ENCODE results near the gene CTTNBP2NL. TPM values are rescaled to one million over a fixed set of nuclear protein-coding genes. Genes with fewer than 3 reads are reported as not detected.

Gene CTTNBP2NL
- 5.0 and 8.3 TPM in 2 replicates for total RNA-seq (2014; rRNA removed; shearing (Covaris generic))

- peak; percentile 90 for DNase-seq (ENCODE audit: low spot score)
These were observed at the start of gene CTTNBP2NL for GRCh38 chr1:112395821-112396652. TSS of gene CTTNBP2NL (plus strand) at chr1:112396214. CDS start at chr1:112416166, 19,952 bp downstream.

- DNase-seq (ENCODE audit: low spot score): no peak
These were observed 49.1 kb upstream of the CTTNBP2NL start for GRCh38 chr1:112346801-112347350.

GRCh38 chr1:112356765-112357164 lies 39.2 kb upstream of the CTTNBP2NL start:
- no peak for DNase-seq (ENCODE audit: low spot score)

GRCh38 chr1:112357467-112357866 lies 38.5 kb upstream of the CTTNBP2NL start:
- no peak for DNase-seq (ENCODE audit: low spot score)

- no peak for DNase-seq (ENCODE audit: low spot score)
These were observed 37.8 kb upstream of the CTTNBP2NL start for GRCh38 chr1:112358061-112358770.

- peak; percentile 35 for DNase-seq (ENCODE audit: low spot score)
These were observed 37.1 kb upstream of the CTTNBP2NL start for GRCh38 chr1:112358798-112359408.

- DNase-seq (ENCODE audit: low spot score): peak; percentile 32
These were observed 35.9 kb upstream of the CTTNBP2NL start for GRCh38 chr1:112359961-112360767.

- no peak for DNase-seq (ENCODE audit: low spot score)
These were observed 32.4 kb upstream of the CTTNBP2NL start for GRCh38 chr1:112363636-112364035.

GRCh38 chr1:112368198-112368597 lies 27.8 kb upstream of the CTTNBP2NL start:
- DNase-seq (ENCODE audit: low spot score): no peak

GRCh38 chr1:112369392-112370285 lies 26.4 kb upstream of the CTTNBP2NL start:
- DNase-seq (ENCODE audit: low spot score): peak; percentile 76

- DNase-seq (ENCODE audit: low spot score): no peak
These were observed 25.0 kb upstream of the CTTNBP2NL start for GRCh38 chr1:112370996-112371395.

- DNase-seq (ENCODE audit: low spot score): no peak
These were observed 24.2 kb upstream of the CTTNBP2NL start for GRCh38 chr1:112371775-112372174.

- DNase-seq (ENCODE audit: low spot score): no peak
These were observed 22.2 kb upstream of the CTTNBP2NL start for GRCh38 chr1:112373806-112374205.

GRCh38 chr1:112375701-112376100 lies 20.3 kb upstream of the CTTNBP2NL start:
- no peak for DNase-seq (ENCODE audit: low spot score)

GRCh38 chr1:112380356-112380755 lies 15.7 kb upstream of the CTTNBP2NL start:
- DNase-seq (ENCODE audit: low spot score): no peak

- no peak for DNase-seq (ENCODE audit: low spot score)
These were observed 14.5 kb upstream of the CTTNBP2NL start for GRCh38 chr1:112381324-112382076.

- no peak for DNase-seq (ENCODE audit: low spot score)
These were observed 12.1 kb upstream of the CTTNBP2NL start for GRCh38 chr1:112383759-112384370.

GRCh38 chr1:112386024-112386723 lies 9.8 kb upstream of the CTTNBP2NL start:
- DNase-seq (ENCODE audit: low spot score): no peak
